Lower leg skin (tissue), 3 donors: ENCODE measurements around the gene CRMP1.

ENCODE experiments used
- CTCF ChIP-seq, 3 donors: fragments of 450-650 bp; IDR thresholded peaks; one replicate each; pipeline ENCODE4 v1.5.1; 2016; ENCODE audit warnings: antibody characterized with exemption in 3 of 3, mild to moderate bottlenecking in 3 of 3, moderate library complexity in 2 of 3
- POLR2A ChIP-seq, 2 donors: fragments of 450-650 bp; IDR thresholded peaks; one replicate each; pipeline ENCODE4 v1.6.1; 2016 to 2017; ENCODE audit warnings: antibody characterized with exemption in 2 of 2, mild to moderate bottlenecking in 1 of 2, moderate library complexity in 1 of 2

GRCh38 chr4:5884796-5885195 lies 8.1 kb downstream of the CRMP1 start:
- TF ChIP-seq POLR2A (IDR thresholded peaks at IDR 0.05): no peak
- TF ChIP-seq CTCF (IDR thresholded peaks at IDR 0.05): no peak
